MG63 (cell line): ENCODE measurements around the gene LAPTM4A. TPM values are rescaled to one million over a fixed set of nuclear protein-coding genes. Genes with fewer than 3 reads are reported as not detected.

Source experiments
- DNase-seq: peaks from one replicate; pipeline ENCODE4 v3.0.0-alpha.2; 2020
- H3K27me3 ChIP-seq: fragments of 250-450 bp; sonication (Bioruptor Pico); 2 replicates; pipeline ENCODE4 v1.5.1; 2020; ENCODE audit warnings: mild to moderate bottlenecking, moderate library complexity
- H3K36me3 ChIP-seq: fragments of 250-450 bp; sonication (Bioruptor Pico); 2 replicates; pipeline ENCODE4 v1.5.1; 2020; ENCODE audit warnings: mild to moderate bottlenecking, moderate library complexity
- H3K4me3 ChIP-seq: fragments of 250-450 bp; sonication (Bioruptor Pico); 2 replicates; pipeline ENCODE4 v1.5.1; 2020; ENCODE audit warnings: mild to moderate bottlenecking, moderate library complexity
- H3K9me3 ChIP-seq: fragments of 250-450 bp; sonication (Bioruptor Pico); 2 replicates; pipeline ENCODE4 v1.5.1; 2020; ENCODE audit warnings: mild to moderate bottlenecking, moderate library complexity
- total RNA-seq: library from RNA; depleted of rRNA; stranded (reverse); fragments of >200 nt; shearing (Covaris generic); gene quantifications from 2 replicates; pipeline ENCODE4 v1.2.3, GENCODE V29; 2014; ENCODE audit warnings: low replicate concordance

The LAPTM4A gene
- total RNA-seq, 1 experiment from 2014 or later, result 174 TPM

- H3K9me3 ChIP-seq, result no peaks in the 10 kb centered on the region; the same call in 1 of the 2 replicates
- H3K27me3 ChIP-seq, result no peaks in the 10 kb centered on the region
Measured at GRCh38 chr2:20015482-20016083, 35.8 kb downstream of the LAPTM4A start.

GRCh38 chr2:20013126-20013849 lies 38.1 kb downstream of the LAPTM4A start:
- DNase-seq, result no peak
- no peaks in the 10 kb centered on the region; the same call in 1 of the 2 replicates for H3K9me3 ChIP-seq
- H3K36me3 ChIP-seq, result no peaks in the 10 kb centered on the region
- H3K4me3 ChIP-seq, result no peak overlapping the region; the same call in 1 of the 2 replicates
- H3K27me3 ChIP-seq, result no peaks in the 10 kb centered on the region

More at GRCh38 chr2:20015482-20016083, 35.8 kb downstream of the LAPTM4A start:
- no peak for DNase-seq
- H3K4me3 ChIP-seq, result no peak overlapping the region
- H3K36me3 ChIP-seq, result no peaks in the 10 kb centered on the region

GRCh38 chr2:20012282-20013125 lies 38.9 kb downstream of the LAPTM4A start, which contains the start of gene MATN3:
Gene MATN3, minus strand, starts transcription at chr2:20012668. Its CDS starts 37 bp downstream, at chr2:20012631.
- H3K9me3 ChIP-seq, result no peaks in the 10 kb centered on the region; the same call in 1 of the 2 replicates
- no peaks in the 10 kb centered on the region for H3K36me3 ChIP-seq
- peak within 1 kb of the TSS; percentile 28 for H3K4me3 ChIP-seq
- H3K27me3 ChIP-seq, result no peaks in the 10 kb centered on the region
- peak; percentile 53 for DNase-seq

GRCh38 chr2:20012032-20012281 lies 39.5 kb downstream of the LAPTM4A start:
- H3K4me3 ChIP-seq, result no peak overlapping the region; the same call in 1 of the 2 replicates
- no peaks in the 10 kb centered on the region for H3K27me3 ChIP-seq
- no peak for DNase-seq
- H3K9me3 ChIP-seq, result no peaks in the 10 kb centered on the region; the same call in 1 of the 2 replicates
- no peaks in the 10 kb centered on the region for H3K36me3 ChIP-seq

- H3K36me3 ChIP-seq, result no peaks in the 10 kb centered on the region
- no peak for DNase-seq
- H3K4me3 ChIP-seq, result no peak overlapping the region
- H3K9me3 ChIP-seq, result no peaks in the 10 kb centered on the region; the same call in 1 of the 2 replicates
- no peaks in the 10 kb centered on the region for H3K27me3 ChIP-seq
Measured at GRCh38 chr2:20011276-20012031, 40.0 kb downstream of the LAPTM4A start.

GRCh38 chr2:20008703-20009102 lies 42.7 kb downstream of the LAPTM4A start:
- no peaks in the 10 kb centered on the region for H3K27me3 ChIP-seq
- H3K4me3 ChIP-seq, result no peak overlapping the region
- DNase-seq, result no peak
- H3K36me3 ChIP-seq, result no peaks in the 10 kb centered on the region
- no peaks in the 10 kb centered on the region for H3K9me3 ChIP-seq

GRCh38 chr2:20005891-20006470 lies 45.4 kb downstream of the LAPTM4A start:
- Histone ChIP-seq H3K4me3 (no peak overlapping the region), H3K9me3 (no peaks in the 10 kb centered on the region), H3K36me3 (no peaks in the 10 kb centered on the region), H3K27me3 (no peaks in the 10 kb centered on the region)
- DNase-seq, result no peak

- Histone ChIP-seq H3K4me3 (no peak overlapping the region), H3K9me3 (no peaks in the 10 kb centered on the region), H3K36me3 (no peaks in the 10 kb centered on the region), H3K27me3 (no peaks in the 10 kb centered on the region)
- no peak for DNase-seq
Measured at GRCh38 chr2:20005067-20005627, 46.3 kb downstream of the LAPTM4A start.

- H3K27me3 ChIP-seq, result no peaks in the 10 kb centered on the region
- no peaks in the 10 kb centered on the region for H3K9me3 ChIP-seq
- no peak overlapping the region for H3K4me3 ChIP-seq
- no peak for DNase-seq
- no peaks in the 10 kb centered on the region for H3K36me3 ChIP-seq
Measured at GRCh38 chr2:20001361-20001863, 50.0 kb downstream of the LAPTM4A start.

GRCh38 chr2:19993731-19994130 lies 57.7 kb downstream of the LAPTM4A start:
- no peaks in the 10 kb centered on the region for H3K9me3 ChIP-seq
- no peaks in the 10 kb centered on the region for H3K36me3 ChIP-seq
- DNase-seq, result no peak
- H3K4me3 ChIP-seq, result no peak overlapping the region
- H3K27me3 ChIP-seq, result 0 out of 2 replicates have a peak, but pooled peaks cover 2% of the 10 kb centered on the region

- Histone ChIP-seq H3K9me3 (no peaks in the 10 kb centered on the region), H3K36me3 (peaks cover 10% of the 10 kb centered on the region), H3K4me3 (no peak overlapping the region), H3K27me3 (0 out of 2 replicates have a peak, but pooled peaks cover 2% of the 10 kb centered on the region)
- DNase-seq, result no peak
Measured at GRCh38 chr2:19991895-19992294, 59.5 kb downstream of the LAPTM4A start.

GRCh38 chr2:19990416-19990728 lies 61.1 kb downstream of the LAPTM4A start:
- H3K4me3 ChIP-seq, result peak overlapping the region; percentile 87
- no peak for DNase-seq
- peaks cover 18% of the 10 kb centered on the region for H3K36me3 ChIP-seq
- H3K27me3 ChIP-seq, result 0 out of 2 replicates have a peak, but pooled peaks cover 2% of the 10 kb centered on the region
- no peaks in the 10 kb centered on the region for H3K9me3 ChIP-seq

- Histone ChIP-seq H3K36me3 (peaks cover 18% of the 10 kb centered on the region), H3K27me3 (0 out of 2 replicates have a peak, but pooled peaks cover 2% of the 10 kb centered on the region), H3K9me3 (no peaks in the 10 kb centered on the region), H3K4me3 (peak within 1 kb of the TSS; percentile 87)
- DNase-seq, result peak; percentile 92
Measured at GRCh38 chr2:19989667-19990415, 61.6 kb downstream of the LAPTM4A start, which contains the start of gene WDR35. Gene WDR35, minus strand, starts transcription at chr2:19990105. Its CDS starts 90 bp downstream, at chr2:19990015.

GRCh38 chr2:19989342-19989666 lies 62.1 kb downstream of the LAPTM4A start:
- Histone ChIP-seq H3K4me3 (peak overlapping the region; percentile 87), H3K36me3 (peaks cover 22% of the 10 kb centered on the region), H3K27me3 (0 out of 2 replicates have a peak, but pooled peaks cover 2% of the 10 kb centered on the region), H3K9me3 (no peaks in the 10 kb centered on the region)
- DNase-seq, result no peak

- Histone ChIP-seq H3K27me3 (0 out of 2 replicates have a peak, but pooled peaks cover 2% of the 10 kb centered on the region), H3K4me3 (peak overlapping the region; percentile 87), H3K36me3 (peaks cover 23% of the 10 kb centered on the region), H3K9me3 (no peaks in the 10 kb centered on the region)
- no peak for DNase-seq
Measured at GRCh38 chr2:19988600-19988999, 62.8 kb downstream of the LAPTM4A start.
